Activated naive CD4-positive, alpha-beta T cell treated with Interleukin-2 at 50 U/mL for 16 hours (primary cell): ENCODE results near the gene PCNX1.
A peak's percentile ranks its signal among the peaks of the same experiment; 100 is the strongest.
"Not testable (repeated sequence)": the region's sequence is repeated elsewhere in the genome, so short reads cannot be mapped to it uniquely, and the experiment has no call there.

Experiments used
- DNase-seq: peaks from one replicate; pipeline ENCODE4 v3.0.0-alpha.2; 2020

PCNX1 gene

DNA sequence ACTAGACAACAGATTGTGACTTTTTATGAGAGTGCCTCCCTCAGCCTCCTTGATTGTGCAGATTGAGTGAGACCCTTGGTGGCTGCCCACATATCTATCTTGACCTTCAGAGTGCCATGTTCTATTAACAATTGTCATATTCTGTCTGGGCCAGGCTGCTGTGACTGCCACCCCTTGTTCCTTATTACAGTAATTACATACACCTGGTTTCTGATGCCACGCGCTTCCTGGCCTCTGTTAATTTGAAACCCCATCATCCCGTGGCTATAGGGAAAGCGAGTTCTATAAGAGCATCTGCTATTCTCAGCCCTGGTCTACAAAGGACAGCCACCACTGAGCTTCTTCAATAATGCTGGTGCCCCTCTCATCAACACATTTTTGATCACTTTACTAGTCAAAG, 228.7 kb downstream of the PCNX1 start:
- DNase-seq = no peak

DNA sequence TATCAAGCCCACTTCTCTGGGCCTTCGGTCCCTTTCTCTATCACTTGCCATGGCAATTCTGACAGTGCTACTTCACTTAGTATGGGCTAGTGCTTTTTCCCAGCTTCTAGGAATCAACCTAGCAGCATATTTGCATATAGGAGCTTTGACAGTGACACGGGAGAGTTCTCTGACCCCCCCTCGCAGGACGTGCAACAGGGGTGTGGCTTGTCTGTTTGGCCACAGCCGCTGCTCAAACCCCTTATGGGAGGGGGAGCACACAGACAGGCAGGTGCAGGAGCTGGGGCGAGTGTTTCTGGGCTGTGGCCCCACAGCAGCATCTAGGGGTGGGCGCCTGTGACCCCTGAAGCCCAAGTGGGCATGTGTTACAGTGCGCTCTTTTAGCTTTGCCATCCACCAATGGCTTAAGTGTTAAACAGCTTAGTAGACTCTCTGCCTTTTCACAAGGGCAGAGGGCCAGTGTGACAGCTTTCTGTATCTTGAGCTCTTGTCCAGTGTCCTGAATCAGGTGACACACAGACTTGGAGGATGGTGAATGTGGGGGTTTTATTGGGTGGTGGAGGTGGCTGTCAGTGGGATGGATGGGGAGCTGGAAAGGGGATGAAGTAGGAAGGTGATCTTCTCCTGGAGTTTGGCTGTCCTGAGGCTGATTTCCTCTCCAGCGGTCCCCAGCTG, 229.3 kb downstream of the PCNX1 start:
- DNase-seq = no peak

DNA sequence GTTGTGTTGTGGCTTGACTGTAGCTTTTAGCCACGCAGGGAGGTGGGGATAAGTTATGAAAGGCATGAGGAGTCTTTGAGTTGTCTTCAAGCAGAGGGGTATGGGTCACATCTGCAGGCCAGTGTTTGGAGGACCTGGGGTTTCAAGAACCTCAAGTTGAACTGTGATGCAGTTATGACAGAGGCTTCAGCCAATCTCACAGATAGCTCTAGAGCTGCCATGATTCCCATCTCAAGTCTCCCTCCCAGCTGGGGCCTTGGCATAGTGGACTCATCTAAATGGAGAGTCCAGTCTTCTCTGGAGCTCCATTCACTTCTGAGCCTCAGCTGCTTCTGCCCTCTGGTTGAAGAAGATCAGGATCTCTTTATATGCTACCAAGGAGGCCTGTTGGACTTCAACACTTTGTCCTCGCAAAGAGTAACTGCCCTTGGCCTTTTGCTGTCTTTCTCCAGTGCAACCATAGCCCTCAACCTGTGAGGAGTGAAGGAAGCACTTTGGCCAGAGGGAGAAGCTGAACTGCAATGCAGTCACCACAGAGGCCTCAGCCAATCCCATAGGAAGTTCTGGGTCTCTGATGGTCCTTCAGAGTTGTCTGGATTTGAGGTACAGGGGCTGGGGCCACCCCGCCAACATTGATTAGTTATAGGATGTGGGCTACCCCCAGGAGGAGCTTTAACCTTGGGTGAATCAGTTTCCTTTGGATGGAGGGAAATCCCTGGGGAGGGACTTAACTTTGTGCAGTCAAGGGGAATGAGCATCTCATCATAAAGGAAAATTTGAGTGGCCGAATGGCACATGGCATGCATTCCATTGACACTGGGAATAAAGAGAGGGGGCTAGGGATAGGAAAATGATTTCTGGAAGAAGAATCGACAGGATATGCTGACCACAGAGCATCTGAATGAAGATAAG, 230.5 kb downstream of the PCNX1 start:
- no peak for DNase-seq

DNA sequence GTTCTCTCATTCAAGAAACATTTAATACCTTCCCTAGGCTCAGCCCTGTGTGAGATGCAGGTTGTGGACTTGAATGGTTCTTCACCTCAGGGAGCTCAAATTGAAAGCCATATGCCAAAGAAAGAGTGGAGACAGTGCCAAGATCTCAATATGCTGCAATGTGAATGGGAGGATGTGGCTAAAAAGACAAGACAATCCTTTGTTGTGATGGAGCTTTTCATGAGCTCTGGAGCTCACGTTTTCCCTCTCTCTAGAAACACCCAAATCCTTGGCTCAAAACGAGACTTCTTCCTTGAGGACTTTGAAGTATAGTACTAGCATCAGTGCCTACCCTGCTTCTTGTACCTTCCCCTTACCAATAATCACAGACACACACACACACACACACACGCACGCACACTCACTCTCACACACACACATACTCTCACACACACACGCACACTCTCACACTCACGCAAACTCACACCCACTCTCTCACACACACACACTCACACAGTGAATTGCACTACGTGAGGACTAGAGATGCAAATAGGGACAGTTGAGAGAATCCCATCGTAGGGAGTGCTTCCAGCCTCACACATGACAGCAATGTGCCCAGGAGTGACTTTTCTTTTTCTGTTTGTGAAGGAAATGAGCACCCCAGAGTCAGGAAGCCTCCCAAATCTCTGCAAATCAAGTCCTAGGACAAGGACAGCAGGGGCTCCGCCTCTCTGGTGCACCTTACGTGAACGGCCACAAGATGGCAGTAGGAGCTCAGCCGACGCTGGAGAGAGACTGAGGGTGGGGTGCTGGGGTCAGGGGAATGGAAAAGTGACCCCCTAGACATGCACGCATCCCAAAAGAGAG, 231.4 kb downstream of the PCNX1 start:
- peak; percentile 63 for DNase-seq

DNA sequence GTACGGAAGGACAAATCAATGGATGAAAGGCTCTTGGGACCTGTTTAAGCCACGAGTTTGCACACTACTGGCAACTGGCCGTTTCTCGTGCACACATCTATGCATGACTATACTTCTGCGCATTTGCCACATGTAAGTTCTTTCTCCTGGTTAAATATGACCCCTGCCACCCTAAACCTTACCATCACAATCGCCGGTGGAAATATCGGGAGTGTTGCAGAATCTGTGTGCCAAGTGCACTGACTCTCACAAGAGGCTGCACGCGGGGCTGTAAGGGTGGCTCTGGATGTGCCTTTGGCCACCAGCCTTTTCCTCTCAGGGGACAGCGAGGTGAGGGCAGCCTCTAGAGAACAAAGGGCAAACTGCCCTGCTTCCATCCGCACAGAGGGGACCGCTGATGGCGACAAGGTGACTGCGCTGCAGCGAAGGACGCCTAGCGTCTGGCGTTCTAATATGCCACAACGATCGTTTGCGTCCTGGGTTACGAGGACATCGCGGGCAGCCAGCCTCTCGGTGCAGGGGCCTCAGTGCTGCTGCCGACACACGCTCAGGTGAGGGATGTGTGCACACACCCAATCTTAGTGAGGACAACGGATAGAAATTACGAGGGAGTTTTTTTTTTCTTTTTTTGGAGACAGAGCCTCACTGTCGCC, 232.2 kb downstream of the PCNX1 start:
- no peak for DNase-seq

DNA sequence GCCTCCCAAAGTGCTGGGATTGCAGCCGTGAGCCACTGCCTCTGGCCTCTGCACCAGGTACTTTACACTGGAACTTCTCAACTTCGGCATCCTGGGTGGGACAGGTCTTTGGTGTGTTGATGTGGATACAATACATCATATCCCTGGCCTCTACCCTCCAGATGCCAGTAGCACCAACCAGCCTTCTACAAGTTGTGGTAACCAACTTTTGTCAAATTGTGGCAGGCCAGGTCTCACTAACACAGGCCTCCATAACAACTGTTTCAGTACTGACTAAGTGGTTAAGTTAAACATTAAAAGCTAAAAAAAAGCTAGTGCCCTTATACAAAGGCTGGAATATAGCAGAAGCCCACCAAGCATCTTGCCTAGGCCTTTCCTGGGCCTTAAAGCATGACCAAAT, 232.9 kb downstream of the PCNX1 start:
- DNase-seq = no peak

DNA sequence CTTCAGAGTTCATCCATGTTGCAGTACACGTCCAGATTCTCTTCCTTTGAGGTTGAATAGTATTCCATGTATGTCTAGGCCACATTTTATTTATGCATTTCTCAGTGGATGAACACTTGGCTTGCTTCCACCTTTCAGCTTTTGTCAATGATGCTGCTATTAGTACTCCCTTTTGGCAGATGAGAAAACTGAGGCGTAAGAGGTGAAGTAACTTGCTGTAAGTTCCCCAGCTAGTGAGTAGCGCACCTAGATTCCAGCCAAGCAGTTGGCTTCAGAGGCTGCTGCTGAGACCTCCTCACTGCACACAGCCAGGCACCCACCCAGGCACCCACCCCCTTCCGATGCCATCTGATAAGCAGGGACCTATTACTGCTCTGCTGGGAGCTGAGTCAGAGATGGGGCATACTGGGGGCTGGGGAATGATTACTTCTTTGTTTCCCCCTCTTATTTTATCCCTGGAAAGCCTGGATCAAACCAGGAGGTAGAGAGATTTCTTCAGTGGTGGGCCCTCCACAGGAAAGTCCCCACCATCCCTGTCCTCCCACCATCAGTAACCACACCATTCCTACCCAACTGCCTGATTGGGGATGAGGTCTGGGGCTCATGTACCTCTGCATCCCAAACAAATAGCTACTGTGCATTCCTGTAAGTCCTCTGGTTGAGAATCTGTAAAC, 234.6 kb downstream of the PCNX1 start:
- DNase-seq = no peak

DNA sequence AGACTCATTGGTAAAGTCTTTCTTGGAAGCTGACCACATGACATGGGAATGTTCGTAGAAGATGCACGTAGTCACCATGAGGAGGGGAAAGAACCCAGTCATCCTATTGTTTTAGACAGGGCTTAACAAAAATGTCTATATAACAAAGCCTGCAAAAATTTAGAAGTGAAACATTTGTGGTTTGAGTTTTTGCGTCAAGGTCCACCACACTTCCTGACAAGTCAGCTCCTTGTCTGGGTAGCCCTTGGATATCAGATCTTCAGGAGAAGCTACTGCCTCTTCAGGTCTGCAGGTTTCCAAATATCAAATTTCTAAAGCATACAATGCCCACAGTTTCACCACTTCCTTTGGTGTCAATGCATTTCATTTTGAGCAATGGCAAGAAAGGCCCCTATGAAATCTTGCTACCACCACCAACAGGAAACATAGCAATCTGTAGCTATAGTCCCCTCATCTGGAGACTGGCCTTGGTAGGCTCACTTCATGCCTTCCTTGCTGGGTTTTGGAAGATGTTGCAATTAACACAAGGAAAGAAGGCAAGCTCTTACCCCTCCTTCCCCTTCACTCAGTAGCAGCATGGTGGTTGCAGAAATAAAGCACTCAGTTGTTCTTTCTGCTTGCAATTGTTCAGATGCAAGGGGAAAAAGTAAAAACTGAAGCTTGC, 235.2 kb downstream of the PCNX1 start:
- no peak for DNase-seq

DNA sequence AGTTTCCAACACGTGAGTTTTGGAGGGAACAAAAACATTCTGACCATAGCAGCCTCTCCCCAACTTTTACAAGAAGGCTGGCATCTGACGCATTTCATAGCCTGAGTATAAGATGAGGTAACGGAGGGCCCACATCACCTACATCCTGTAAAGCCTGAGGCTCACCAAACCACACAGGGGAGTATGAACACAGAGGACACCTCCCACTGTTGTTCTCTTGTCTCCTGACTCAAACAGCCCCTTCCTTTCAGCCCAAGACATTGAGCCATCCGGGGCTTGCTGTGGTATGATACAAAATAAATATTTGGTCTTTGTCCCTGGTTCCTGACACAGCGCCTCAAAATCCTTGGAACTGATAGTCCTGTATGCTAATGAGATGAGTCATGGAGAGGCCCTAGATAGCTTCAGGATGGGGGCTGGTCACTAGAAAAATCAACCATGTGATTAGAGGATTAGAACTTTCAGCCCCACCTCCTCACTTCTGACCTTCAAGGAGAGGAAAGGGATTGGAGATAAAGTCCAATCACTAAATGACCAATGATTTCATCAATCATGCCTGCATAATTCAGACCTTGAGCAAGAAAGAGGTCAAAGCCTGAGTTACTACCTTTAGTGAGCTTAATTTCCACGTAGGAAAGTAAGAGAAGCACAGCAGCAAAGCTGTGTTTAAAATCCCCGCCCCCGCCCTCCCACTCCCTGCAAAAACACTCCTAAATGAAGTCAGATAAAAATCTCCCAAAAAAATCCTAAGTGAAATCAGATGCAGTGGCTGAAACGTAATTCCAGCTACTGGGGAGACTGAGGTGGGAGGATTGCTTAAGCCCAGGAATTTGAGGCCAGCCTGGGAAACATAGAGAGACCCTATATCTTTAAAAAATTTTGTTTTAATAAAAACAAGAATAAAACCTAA, 236.4 kb downstream of the PCNX1 start:
- peak; percentile 47 for DNase-seq

DNA sequence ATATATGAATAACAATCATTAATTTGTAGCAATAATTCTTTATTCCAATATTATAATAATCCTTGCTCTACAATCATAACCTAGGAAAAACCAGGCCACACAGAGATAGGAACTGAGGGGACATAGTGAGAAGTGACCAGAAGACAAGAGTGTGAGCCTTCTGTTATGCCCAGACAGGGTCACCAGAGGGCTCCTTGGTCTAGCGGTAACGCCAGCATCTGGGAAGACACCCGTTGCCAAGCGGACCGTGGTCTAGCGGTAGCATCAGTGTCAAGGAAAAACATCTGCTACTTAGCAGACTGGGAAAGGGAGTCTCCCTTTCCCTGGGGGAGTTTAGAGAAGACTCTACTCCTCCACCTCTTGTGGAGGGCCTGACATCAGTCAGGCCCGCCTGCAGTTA, 240.1 kb downstream of the PCNX1 start:
- not testable (repeated sequence) for DNase-seq

DNA sequence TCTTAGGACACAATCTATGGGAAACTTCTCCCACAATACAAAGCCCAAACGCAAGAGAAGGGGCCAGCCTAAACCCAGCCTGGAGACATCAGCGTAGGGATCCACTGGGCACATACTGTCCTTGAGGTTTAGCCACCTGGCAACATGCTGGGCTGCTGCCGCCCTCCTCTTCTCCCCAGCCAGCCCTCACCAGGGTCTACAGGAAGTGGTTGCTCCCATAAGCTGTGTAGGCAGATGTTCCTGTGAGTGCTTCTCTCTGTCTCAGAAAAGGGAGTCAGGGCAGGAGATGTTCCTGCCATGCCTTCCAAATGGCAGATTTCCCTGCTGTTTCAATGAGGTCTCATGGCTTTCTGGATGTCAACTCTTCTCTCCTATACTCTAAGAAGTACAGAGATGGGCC, 241.4 kb downstream of the PCNX1 start:
- no peak for DNase-seq

DNA sequence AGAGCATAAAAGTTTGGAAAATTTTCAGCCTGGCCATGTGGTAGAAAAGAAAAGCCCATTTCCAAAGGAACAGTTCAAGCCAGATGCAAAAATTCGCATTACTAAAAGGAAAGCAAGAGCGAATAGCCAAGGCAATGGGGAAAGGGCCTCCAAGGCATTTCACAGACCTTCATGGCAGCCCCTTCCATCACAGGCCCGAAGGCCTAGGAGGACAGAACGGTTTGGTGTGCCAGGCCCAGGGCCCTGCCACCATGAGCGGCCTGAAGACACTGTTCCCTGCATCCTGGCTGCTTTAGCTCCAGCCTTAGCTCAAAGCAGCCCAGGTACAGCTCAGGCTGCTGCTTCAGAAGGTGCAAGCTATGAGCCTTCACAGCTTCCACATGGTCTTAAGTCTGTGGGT, 243.5 kb downstream of the PCNX1 start:
- DNase-seq = no peak

DNA sequence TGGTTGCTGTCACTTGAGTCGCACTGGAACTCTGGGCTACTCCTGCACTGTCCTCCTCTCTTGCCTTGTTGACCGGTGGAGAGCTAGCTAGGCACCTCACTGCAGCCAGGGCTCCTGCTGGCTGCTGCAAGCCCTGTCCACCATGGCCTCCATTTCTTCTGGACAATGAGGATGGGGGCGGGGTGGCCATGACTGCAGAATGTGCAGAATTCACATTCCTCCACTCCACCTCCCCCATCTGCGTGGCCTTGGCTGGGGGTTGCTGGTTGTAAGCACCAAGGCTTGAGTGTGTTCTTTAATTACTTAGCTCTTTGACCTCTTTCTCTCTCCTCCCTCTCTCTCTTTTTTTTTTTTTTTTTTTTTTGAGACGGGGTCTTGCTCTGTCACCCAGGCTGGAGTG, 248.5 kb downstream of the PCNX1 start:
- DNase-seq = no peak

DNA sequence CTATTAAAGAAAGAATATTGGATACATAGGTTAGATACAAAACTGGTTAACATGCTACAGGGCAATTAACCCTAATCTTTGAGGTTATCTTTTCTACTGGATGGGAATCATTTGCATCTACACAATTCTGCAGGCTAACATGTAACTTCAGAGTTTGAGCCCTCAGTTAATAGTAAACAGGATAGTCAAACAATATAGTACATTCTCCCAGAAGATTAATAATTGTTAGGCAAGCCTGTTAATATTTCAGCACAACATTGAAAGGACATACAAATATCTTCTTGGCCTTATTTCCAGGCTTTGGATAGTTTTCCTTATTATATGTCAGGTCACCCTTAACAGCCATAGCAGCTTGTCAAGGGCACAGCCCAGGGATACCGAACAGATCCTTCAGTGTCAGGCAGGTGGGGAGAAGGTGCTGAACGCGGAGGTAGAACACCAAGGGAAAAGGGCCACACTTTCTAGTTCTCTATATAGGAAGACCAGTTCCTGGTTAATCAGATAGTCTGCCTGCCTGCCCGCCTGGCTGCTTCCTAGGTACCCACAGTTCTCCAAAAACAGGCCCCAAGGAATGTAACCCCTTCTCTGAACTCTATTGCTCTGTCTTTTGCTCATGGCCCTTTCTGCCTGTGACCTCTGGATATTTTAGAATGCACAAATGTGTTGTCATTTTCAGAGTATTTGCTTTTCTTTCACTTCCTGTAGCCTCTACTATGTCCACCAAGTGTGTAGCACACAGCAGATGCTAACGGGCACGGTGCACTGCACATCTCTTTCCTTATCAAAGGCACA, 256.0 kb downstream of the PCNX1 start:
- DNase-seq = no peak

DNA sequence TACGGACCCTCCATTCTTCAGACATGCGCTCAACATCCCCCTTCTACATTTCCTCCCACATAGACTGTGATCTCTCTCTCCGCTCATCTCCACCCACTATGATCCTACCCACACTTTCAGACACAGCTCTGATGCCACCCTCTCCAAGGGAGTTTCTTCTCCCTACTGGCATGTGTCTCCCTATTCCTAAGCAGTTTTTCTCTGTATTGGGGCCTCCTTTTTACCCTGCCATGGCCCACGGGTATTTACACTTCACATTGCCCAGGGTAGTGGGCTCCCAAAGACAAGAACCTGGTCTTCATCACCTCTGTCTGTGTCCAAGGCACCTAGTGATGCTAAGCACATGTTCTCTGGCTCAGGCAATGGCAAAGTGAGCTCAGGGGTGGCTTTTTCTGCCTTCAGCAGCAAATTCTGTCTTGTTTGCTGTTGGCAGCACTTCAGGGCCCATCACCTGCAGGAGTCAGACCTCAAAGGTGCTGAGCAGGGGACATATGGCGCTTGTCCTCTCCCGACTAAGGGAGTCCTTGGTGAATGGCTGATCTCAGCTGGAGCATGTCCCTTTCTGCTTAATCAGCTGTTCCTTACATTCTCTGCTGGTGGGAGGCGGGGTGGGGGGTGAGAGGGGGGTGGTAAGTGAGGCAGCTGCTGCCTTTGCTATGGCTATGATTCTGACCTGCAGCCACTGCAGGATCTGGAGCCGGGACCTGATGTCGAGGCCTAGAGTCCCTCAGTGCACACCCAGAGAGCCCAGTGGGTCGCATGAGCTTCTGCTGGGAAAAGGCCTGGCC, 256.8 kb downstream of the PCNX1 start:
- no peak for DNase-seq
